ENCODE results near the gene TMEM79. TPM values are rescaled to one million over a fixed set of nuclear protein-coding genes. Genes with fewer than 3 reads are reported as not detected.

The TMEM79 gene
- total and polyA plus RNA-seq, 2 of the 4 experiments (the other 2 are of a cell fraction) = 0.54 to 3.3 TPM

DNA sequence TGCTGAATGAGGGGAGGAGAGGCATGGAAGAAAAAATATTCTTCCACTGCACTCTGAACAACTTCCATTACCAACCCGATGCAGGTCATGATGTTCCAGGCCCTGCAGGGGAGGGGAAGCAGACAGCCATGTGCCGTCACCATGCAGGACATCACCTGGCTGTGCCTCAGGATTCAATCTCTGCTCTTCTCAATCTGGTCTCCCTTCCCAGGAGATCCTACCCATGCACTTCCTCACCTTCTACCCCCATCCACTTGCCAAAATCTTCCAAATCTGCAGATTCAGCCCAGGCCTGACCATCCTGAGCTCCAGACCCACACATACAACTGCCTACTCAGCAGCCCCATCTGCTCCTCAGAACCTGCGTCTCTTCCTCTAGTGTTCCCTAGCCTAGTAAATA is 30.5 kb upstream of the TMEM79 start:
- Histone ChIP-seq H3K14ac (replicated peaks; ENCODE audit: low read depth, low read length) (no peak overlapping the region), H4K8ac (ENCODE audit: low read depth in 2 of 2, low read length in 2 of 2) (no peak overlapping the region), H2BK120ac (ENCODE audit: low read depth, low read length) (no peak overlapping the region), H3K4me1 (ENCODE audit: control insufficient read depth, insufficient read depth, low read length) (no peaks in the 10 kb centered on the region), H2AK9ac (replicated peaks; ENCODE audit: low read depth, low read length, poor library complexity) (peak overlapping the region; percentile 13), H4K91ac (ENCODE audit: insufficient read depth, low read depth, low read length) (no peak overlapping the region), H2BK5ac (ENCODE audit: low read depth, low read length, poor library complexity, severe bottlenecking) (no peak overlapping the region), H2BK20ac (ENCODE audit: low read depth, low read length) (no peak overlapping the region), H3K27me3 (ENCODE audit: control insufficient read depth, insufficient read depth, low read length) (no peaks in the 10 kb centered on the region), H2BK15ac (ENCODE audit: low read depth, low read length) (no peak overlapping the region), H3K4ac (ENCODE audit: low read depth, low read length) (no peak overlapping the region), H3K18ac (ENCODE audit: low read depth, low read length) (no peak overlapping the region), H3K23ac (ENCODE audit: low read depth, low read length) (no peak overlapping the region), H4K5ac (ENCODE audit: low read depth, low read length) (no peak overlapping the region), H2AFZ (replicated peaks; ENCODE audit: low read length, poor library complexity) (no peak overlapping the region), H3K4me3 (ENCODE audit: insufficient read depth, low read depth, low read length) (no peak overlapping the region), H3K9me1 (ENCODE audit: insufficient read depth, low read length) (no peaks in the 10 kb centered on the region), H4K20me1 (ENCODE audit: insufficient read depth, low read length) (0 out of 2 replicates have a peak, but pooled peaks cover 3% of the 10 kb centered on the region), H3K36me3 (ENCODE audit: control insufficient read depth, insufficient read depth, low read length) (peaks cover 74% of the 10 kb centered on the region), H3K79me1 (ENCODE audit: low read depth in 1 of 2, low read length in 2 of 2) (peaks cover 6 to 16% of the 10 kb centered on the region in 2 experiments; a peak in 3 of 4 replicates), H3K9me3 (ENCODE audit: control insufficient read depth, insufficient read depth, low read length) (no peaks in the 10 kb centered on the region), H3K4me2 (ENCODE audit: low read depth, low read length) (no peak overlapping the region), H2AK5ac (ENCODE audit: low read depth, low read length) (no peak overlapping the region), H3K27ac (ENCODE audit: insufficient read depth, low read length) (no peak overlapping the region), H3K56ac (ENCODE audit: extremely low read depth, insufficient read depth, low read length) (no peak overlapping the region), H3K9ac (ENCODE audit: low read depth, low read length) (no peak overlapping the region)
- TF ChIP-seq CEBPB (IDR thresholded peaks at IDR 0.05; ENCODE audit: low read depth, low read length) (no peak), BHLHE40 (IDR thresholded peaks at IDR 0.05; ENCODE audit: low read depth, low read length) (no peak), CHD1 (IDR thresholded peaks at IDR 0.05; ENCODE audit: low read depth, low read length) (no peak), NFE2L2 (IDR thresholded peaks at IDR 0.05; ENCODE audit: low read depth, low read length) (no peak), MAZ (IDR thresholded peaks at IDR 0.05; ENCODE audit: borderline replicate concordance, low read depth, low read length) (no peak), MXI1 (IDR thresholded peaks at IDR 0.05; ENCODE audit: borderline replicate concordance, low read depth, low read length) (no peak), POLR2A (IDR thresholded peaks at IDR 0.05; ENCODE audit: low read depth, low read length) (no peak), FOS (IDR thresholded peaks at IDR 0.05; ENCODE audit: low read depth, low read length) (no peak), RAD21 (IDR thresholded peaks at IDR 0.05; ENCODE audit: low read length) (no peak), ELK1 (IDR thresholded peaks at IDR 0.05; ENCODE audit: borderline replicate concordance, low read depth, low read length) (no peak), RFX5 (IDR thresholded peaks at IDR 0.05; ENCODE audit: low read depth, low read length) (no peak), RCOR1 (IDR thresholded peaks at IDR 0.05; ENCODE audit: insufficient replicate concordance, low read length) (no peak), MAFK (IDR thresholded peaks at IDR 0.05; ENCODE audit: low read depth, low read length) (no peak), SMC3 (IDR thresholded peaks at IDR 0.05; ENCODE audit: low read depth, low read length) (no peak), USF2 (IDR thresholded peaks at IDR 0.05; ENCODE audit: low read depth, low read length) (no peak)
- TF ChIP-seq, protein P1, sequence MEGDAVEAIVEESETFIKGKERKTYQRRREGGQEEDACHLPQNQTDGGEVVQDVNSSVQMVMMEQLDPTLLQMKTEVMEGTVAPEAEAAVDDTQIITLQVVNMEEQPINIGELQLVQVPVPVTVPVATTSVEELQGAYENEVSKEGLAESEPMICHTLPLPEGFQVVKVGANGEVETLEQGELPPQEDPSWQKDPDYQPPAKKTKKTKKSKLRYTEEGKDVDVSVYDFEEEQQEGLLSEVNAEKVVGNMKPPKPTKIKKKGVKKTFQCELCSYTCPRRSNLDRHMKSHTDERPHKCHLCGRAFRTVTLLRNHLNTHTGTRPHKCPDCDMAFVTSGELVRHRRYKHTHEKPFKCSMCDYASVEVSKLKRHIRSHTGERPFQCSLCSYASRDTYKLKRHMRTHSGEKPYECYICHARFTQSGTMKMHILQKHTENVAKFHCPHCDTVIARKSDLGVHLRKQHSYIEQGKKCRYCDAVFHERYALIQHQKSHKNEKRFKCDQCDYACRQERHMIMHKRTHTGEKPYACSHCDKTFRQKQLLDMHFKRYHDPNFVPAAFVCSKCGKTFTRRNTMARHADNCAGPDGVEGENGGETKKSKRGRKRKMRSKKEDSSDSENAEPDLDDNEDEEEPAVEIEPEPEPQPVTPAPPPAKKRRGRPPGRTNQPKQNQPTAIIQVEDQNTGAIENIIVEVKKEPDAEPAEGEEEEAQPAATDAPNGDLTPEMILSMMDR (conservative IDR thresholded peaks at IDR 0.05; ENCODE audit: low read depth, low read length) = no peak
- WGBS, 2 experiments (ENCODE audit: extremely low coverage in 2 of 2, insufficient read length in 1 of 2) = 100% methylated on average over 2 of the region's 3 CpGs; no CpG with 5 or more reads in 1 of the 2 experiments
- DNase-seq (no peak), ATAC-seq (ENCODE audit: low read depth) (no peak)
- CTCF ChIA-PET = no interaction called here
- BruUV-seq (replicated peaks) = no TSS peak
- POLR2A ChIA-PET (ENCODE audit: unreplicated experiment) = no interaction called here
- in situ Hi-C loops (cut with MboI; ENCODE audit: low sequenced_read_pairs) = no loop called here
- dilution Hi-C loops (cut with HindIII; ENCODE audit: low sequenced_read_pairs, unreplicated experiment) = no loop called here
- intact Hi-C loops (cut with micrococcal nuclease) = no loop called here

Measured in IMR-90 (cell line).